BLaER1 (cell line): ENCODE data around the gene ANO10.

Experiments
- H3K27ac ChIP-seq: shearing (Covaris generic); formaldehyde crosslinking; 2 replicates; pipeline ENCODE4 v1.8.1; 2022
- H3K27me3 ChIP-seq: shearing (Covaris generic); formaldehyde crosslinking; 2 replicates; pipeline ENCODE4 v1.8.1; 2022
- H3K36me3 ChIP-seq: shearing (Covaris generic); formaldehyde crosslinking; 2 replicates; pipeline ENCODE4 v1.8.1; 2022
- H3K4me1 ChIP-seq: shearing (Covaris generic); formaldehyde crosslinking; 2 replicates; pipeline ENCODE4 v1.8.1; 2022
- H3K4me2 ChIP-seq: shearing (Covaris generic); formaldehyde crosslinking; 2 replicates; pipeline ENCODE4 v1.8.1; 2022
- H3K4me3 ChIP-seq: shearing (Covaris generic); formaldehyde crosslinking; 2 replicates; pipeline ENCODE4 v1.8.1; 2022
- H3K9ac ChIP-seq: shearing (Covaris generic); formaldehyde crosslinking; 2 replicates; pipeline ENCODE4 v1.8.1; 2022
- H3K9me3 ChIP-seq: shearing (Covaris generic); formaldehyde crosslinking; 2 replicates; pipeline ENCODE4 v1.8.1; 2022
- H4K20me1 ChIP-seq: shearing (Covaris generic); formaldehyde crosslinking; 2 replicates; pipeline ENCODE4 v1.8.1; 2022
- Cebpa-rat ChIP-seq: shearing (Covaris generic); IDR thresholded peaks from 2 replicates; pipeline ENCODE4 v1.8.1; 2022

ANO10 gene

GRCh38 chr3:43372007-43372740, 249.6 kb downstream of the ANO10 start:
- Histone ChIP-seq H3K4me3 (no peak overlapping the region), H3K4me1 (no peaks in the 10 kb centered on the region), H3K9me3 (no peaks in the 10 kb centered on the region), H3K27me3 (no peaks in the 10 kb centered on the region), H3K9ac (no peak overlapping the region), H4K20me1 (no peaks in the 10 kb centered on the region), H3K4me2 (no peak overlapping the region), H3K36me3 (no peaks in the 10 kb centered on the region), H3K27ac (no peak overlapping the region)
- TF ChIP-seq Cebpa-rat, result no peak

- Histone ChIP-seq H4K20me1 (no peaks in the 10 kb centered on the region), H3K27ac (no peak overlapping the region), H3K4me3 (no peak overlapping the region), H3K4me2 (no peak overlapping the region), H3K36me3 (no peaks in the 10 kb centered on the region), H3K27me3 (no peaks in the 10 kb centered on the region), H3K4me1 (no peaks in the 10 kb centered on the region), H3K9me3 (no peaks in the 10 kb centered on the region), H3K9ac (no peak overlapping the region)
- no peak for TF ChIP-seq Cebpa-rat
These were observed 250.3 kb downstream of the ANO10 start for GRCh38 chr3:43371494-43371893.

- H3K4me1 ChIP-seq, result no peaks in the 10 kb centered on the region
- TF ChIP-seq Cebpa-rat, result no peak
- no peak overlapping the region for H3K9ac ChIP-seq
- no peaks in the 10 kb centered on the region for H3K9me3 ChIP-seq
- no peak overlapping the region for H3K27ac ChIP-seq
- H3K27me3 ChIP-seq, result no peaks in the 10 kb centered on the region
- H4K20me1 ChIP-seq, result no peaks in the 10 kb centered on the region
- H3K4me2 ChIP-seq, result no peak overlapping the region
- peaks cover 4% of the 10 kb centered on the region; the same call in 1 of the 2 replicates for H3K36me3 ChIP-seq
- H3K4me3 ChIP-seq, result no peak overlapping the region
These were observed 251.4 kb downstream of the ANO10 start for GRCh38 chr3:43370293-43370980.

- H3K36me3 ChIP-seq, result peaks cover 11% of the 10 kb centered on the region; the same call in 1 of the 2 replicates
- H3K4me2 ChIP-seq, result no peak overlapping the region
These were observed 252.2 kb downstream of the ANO10 start for GRCh38 chr3:43369404-43370292.

GRCh38 chr3:43366885-43367284, 254.9 kb downstream of the ANO10 start:
- Histone ChIP-seq H3K9me3 (no peaks in the 10 kb centered on the region), H3K9ac (no peak overlapping the region), H4K20me1 (no peaks in the 10 kb centered on the region), H3K4me2 (no peak overlapping the region), H3K27me3 (no peaks in the 10 kb centered on the region), H3K4me1 (no peaks in the 10 kb centered on the region), H3K27ac (no peak overlapping the region), H3K36me3 (peaks cover 17% of the 10 kb centered on the region; the same call in 1 of the 2 replicates), H3K4me3 (no peak overlapping the region)
- no peak for TF ChIP-seq Cebpa-rat

More at GRCh38 chr3:43369404-43370292, 252.2 kb downstream of the ANO10 start:
- H3K9me3 ChIP-seq, result no peaks in the 10 kb centered on the region
- H3K4me1 ChIP-seq, result no peaks in the 10 kb centered on the region
- TF ChIP-seq Cebpa-rat, result no peak
- H3K27ac ChIP-seq, result no peak overlapping the region
- no peaks in the 10 kb centered on the region for H3K27me3 ChIP-seq
- no peaks in the 10 kb centered on the region for H4K20me1 ChIP-seq
- no peak overlapping the region for H3K4me3 ChIP-seq
- no peak overlapping the region for H3K9ac ChIP-seq

GRCh38 chr3:43366481-43366880, 255.3 kb downstream of the ANO10 start:
- H4K20me1 ChIP-seq, result no peaks in the 10 kb centered on the region
- H3K36me3 ChIP-seq, result peaks cover 17% of the 10 kb centered on the region; the same call in 1 of the 2 replicates
- no peak for TF ChIP-seq Cebpa-rat
- no peaks in the 10 kb centered on the region for H3K9me3 ChIP-seq
- H3K27me3 ChIP-seq, result no peaks in the 10 kb centered on the region
- H3K9ac ChIP-seq, result no peak overlapping the region
- no peak overlapping the region for H3K4me3 ChIP-seq
- H3K4me1 ChIP-seq, result no peaks in the 10 kb centered on the region
- H3K27ac ChIP-seq, result no peak overlapping the region
- no peak overlapping the region for H3K4me2 ChIP-seq

- no peak for TF ChIP-seq Cebpa-rat
- H3K4me1 ChIP-seq, result no peaks in the 10 kb centered on the region
- H3K27me3 ChIP-seq, result no peaks in the 10 kb centered on the region
- no peak overlapping the region for H3K4me3 ChIP-seq
- H3K9me3 ChIP-seq, result no peaks in the 10 kb centered on the region
- H3K9ac ChIP-seq, result no peak overlapping the region
- H3K36me3 ChIP-seq, result peaks cover 17% of the 10 kb centered on the region; the same call in 1 of the 2 replicates
- no peaks in the 10 kb centered on the region for H4K20me1 ChIP-seq
- no peak overlapping the region for H3K27ac ChIP-seq
- no peak overlapping the region for H3K4me2 ChIP-seq
These were observed 256.1 kb downstream of the ANO10 start for GRCh38 chr3:43365601-43366305.

- Histone ChIP-seq H3K27ac (no peak overlapping the region), H3K4me2 (no peak overlapping the region), H3K4me3 (no peak overlapping the region), H3K36me3 (peaks cover 17% of the 10 kb centered on the region; the same call in 1 of the 2 replicates), H3K27me3 (no peaks in the 10 kb centered on the region), H3K9ac (no peak overlapping the region), H3K9me3 (no peaks in the 10 kb centered on the region), H3K4me1 (no peaks in the 10 kb centered on the region), H4K20me1 (no peaks in the 10 kb centered on the region)
- TF ChIP-seq Cebpa-rat, result no peak
These were observed 256.9 kb downstream of the ANO10 start for GRCh38 chr3:43364926-43365325.

GRCh38 chr3:43364494-43364893, 257.3 kb downstream of the ANO10 start:
- H3K9ac ChIP-seq, result no peak overlapping the region
- H3K27ac ChIP-seq, result no peak overlapping the region
- peaks cover 17% of the 10 kb centered on the region; the same call in 1 of the 2 replicates for H3K36me3 ChIP-seq
- H3K27me3 ChIP-seq, result no peaks in the 10 kb centered on the region
- no peak for TF ChIP-seq Cebpa-rat
- H4K20me1 ChIP-seq, result no peaks in the 10 kb centered on the region
- no peaks in the 10 kb centered on the region for H3K9me3 ChIP-seq
- H3K4me1 ChIP-seq, result no peaks in the 10 kb centered on the region
- no peak overlapping the region for H3K4me3 ChIP-seq
- no peak overlapping the region for H3K4me2 ChIP-seq
